Ovary (tissue), 3 donors: Measurements from ENCODE around the gene LGR6.

Experiments
- CTCF ChIP-seq, 3 donors: fragments of 450-650 bp in 2 of 3; fragments of 200-600 bp in 1 of 3; IDR thresholded peaks; one replicate each; pipeline versions ENCODE4 v1.5.1 to v1.8.0; 2016 to 2022; ENCODE audit warnings: antibody characterized with exemption in 3 of 3, mild to moderate bottlenecking in 1 of 3
- EP300 ChIP-seq: sonication (generic); formaldehyde crosslinking; IDR thresholded peaks from one replicate; pipeline ENCODE4 v1.6.1; 2017; ENCODE audit warnings: antibody characterized with exemption
- POLR2A ChIP-seq: fragments of 450-650 bp; IDR thresholded peaks from one replicate; pipeline ENCODE4 v1.6.1; 2017; ENCODE audit warnings: antibody characterized with exemption, mild to moderate bottlenecking, moderate library complexity
- donor health status: DM: no; HTN: no; CAD: no.

DNA sequence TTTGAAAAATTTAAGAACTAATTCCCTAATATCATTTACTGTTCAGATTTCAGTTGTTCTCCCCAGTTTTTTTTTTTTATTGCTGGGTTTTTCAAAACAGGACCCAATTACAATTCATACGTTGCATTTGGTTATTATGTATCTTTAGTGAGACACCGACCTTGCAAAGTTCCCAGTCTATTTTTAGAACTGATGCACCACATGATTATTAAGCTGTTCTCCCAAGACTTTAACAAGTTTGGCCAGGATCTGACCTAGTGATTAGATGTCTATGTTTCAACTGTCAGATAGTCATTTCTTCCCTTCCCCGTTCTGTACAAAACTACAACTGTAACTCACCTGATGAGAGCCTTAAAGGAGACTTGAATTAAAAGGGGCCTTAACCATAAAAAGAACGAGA, 140.3 kb downstream of the LGR6 start:
- TF ChIP-seq CTCF (IDR thresholded peaks at IDR 0.05) (no peak), POLR2A (no peak), EP300 (no peak)
